Liver (tissue), 9 donors: ENCODE measurements around the gene CNTN5. TPM values are rescaled to one million over a fixed set of nuclear protein-coding genes. Genes with fewer than 3 reads are reported as not detected.

Experiments
- DNase-seq: peaks from one replicate; pipeline ENCODE4 v3.0.0-alpha.2; 2017; ENCODE audit warnings: low spot score
- H3K27ac ChIP-seq, 2 donors: one replicate each; pipeline ENCODE4 v1.7.0; 2013; ENCODE audit warnings: inconsistent platforms in 2 of 2, low read length in 2 of 2, control low read depth in 1 of 2, low read depth in 1 of 2, mild to moderate bottlenecking in 1 of 2
- H3K27me3 ChIP-seq, 4 donors: one replicate each; pipeline versions ENCODE4 v1.6.1 to v1.7.0; 2013; ENCODE audit warnings: low read length in 3 of 4, inconsistent platforms in 1 of 4, mild to moderate bottlenecking in 1 of 4, moderate library complexity in 1 of 4; ENCODE audit not compliant: control insufficient read depth in 4 of 4, insufficient read depth in 4 of 4
- H3K36me3 ChIP-seq, 4 donors: one replicate each; pipeline versions ENCODE4 v1.6.1 to v1.7.0; 2013; ENCODE audit warnings: low read length in 3 of 4, mild to moderate bottlenecking in 3 of 4, low read depth in 1 of 4, moderate library complexity in 1 of 4; ENCODE audit not compliant: control insufficient read depth in 4 of 4, insufficient read depth in 3 of 4
- H3K4me1 ChIP-seq, 4 donors: one replicate each; pipeline versions ENCODE4 v1.6.1 to v1.7.0; 2013; ENCODE audit warnings: low read length in 3 of 4, mild to moderate bottlenecking in 3 of 4, moderate library complexity in 1 of 4; ENCODE audit not compliant: control insufficient read depth in 4 of 4, insufficient read depth in 4 of 4
- H3K4me3 ChIP-seq, 3 donors: one replicate each; pipeline versions ENCODE4 v1.6.1 to v1.7.0; 2013; ENCODE audit warnings: low read length in 3 of 3, control low read depth in 1 of 3, low read depth in 1 of 3, mild to moderate bottlenecking in 1 of 3
- H3K9ac ChIP-seq, 2 donors: one replicate each; pipeline ENCODE4 v1.7.0; 2013; ENCODE audit warnings: low read length in 2 of 2, mild to moderate bottlenecking in 2 of 2, moderate library complexity in 2 of 2, control low read depth in 1 of 2, low read depth in 1 of 2
- H3K9me3 ChIP-seq, 4 donors: one replicate each; pipeline versions ENCODE4 v1.6.1 to v1.7.0; 2013; ENCODE audit warnings: low read length in 3 of 4; ENCODE audit not compliant: control insufficient read depth in 4 of 4
- EGR1 ChIP-seq, 2 donors: IDR thresholded peaks; 2 replicates each; pipeline ENCODE4 v1.6.1; 2016 to 2018; ENCODE audit warnings: antibody characterized with exemption in 2 of 2, low read depth in 2 of 2
- GABPA ChIP-seq, 2 donors: IDR thresholded peaks in 1 of 2; conservative IDR thresholded peaks in 1 of 2; 2 replicates each; pipeline ENCODE4 v1.6.1; 2016; ENCODE audit warnings: antibody characterized with exemption in 2 of 2, mild to moderate bottlenecking in 1 of 2, moderate library complexity in 1 of 2
- HNF4G ChIP-seq: IDR thresholded peaks from 2 replicates; pipeline ENCODE4 v1.6.1; 2016; ENCODE audit warnings: antibody characterized with exemption
- JUND ChIP-seq, 2 donors: IDR thresholded peaks; 2 replicates each; pipeline ENCODE4 v1.6.1; 2016; ENCODE audit warnings: antibody characterized with exemption in 2 of 2
- RAD21 ChIP-seq, 2 donors: IDR thresholded peaks; 2 replicates each; pipeline ENCODE4 v1.6.1; 2016; ENCODE audit warnings: antibody characterized with exemption in 2 of 2, mild to moderate bottlenecking in 2 of 2
- RXRA ChIP-seq, 2 donors: IDR thresholded peaks; 2 replicates each; pipeline ENCODE4 v1.6.1; 2017 to 2018; ENCODE audit warnings: antibody characterized with exemption in 2 of 2, mild to moderate bottlenecking in 1 of 2
- SP1 ChIP-seq: IDR thresholded peaks from 2 replicates; pipeline ENCODE4 v1.6.1; 2018; ENCODE audit warnings: antibody characterized with exemption, mild to moderate bottlenecking
- TAF1 ChIP-seq: conservative IDR thresholded peaks from 2 replicates; pipeline ENCODE4 v1.6.1; 2016; ENCODE audit warnings: antibody characterized with exemption, mild to moderate bottlenecking
- YY1 ChIP-seq: IDR thresholded peaks from 2 replicates; pipeline ENCODE4 v1.6.1; 2016; ENCODE audit warnings: antibody characterized with exemption, mild to moderate bottlenecking
- WGBS: extraction: QIAGEN DNeasy Blood & Tissue Kit; methylation state at CpG from one replicate; pipeline ENCODE4 v1.1.7; 2013; 5-methylcytosine and 5-hydroxymethylcytosine counted together
- polyA plus RNA-seq, 2 donors: library from polyadenylated mRNA; stranded (reverse) in 1 of 2; unstranded in 1 of 2; fragments of 200-250 nt in 1 of 2; fragments of >200 nt in 1 of 2; fragmentation: Nextera tagmentation in 1 of 2; extraction: Ambion mirVana in 1 of 2; gene quantifications; one replicate each; pipeline versions ENCODE4 v1.2.1 to v1.2.3, GENCODE V29; 2013 to 2015
- total RNA-seq, 2 donors: library from RNA; depleted of rRNA; stranded (reverse); fragments of >200 nt; gene quantifications; one replicate each; pipeline ENCODE4 v1.2.3, GENCODE V29; 2014
- TF ChIP-seq, protein P1 (sequence below): IDR thresholded peaks from 2 replicates; pipeline ENCODE4 v1.6.1; 2016; ENCODE audit warnings: antibody characterized with exemption, mild to moderate bottlenecking
- TF ChIP-seq, protein P2 (sequence below): IDR thresholded peaks from 2 replicates; pipeline ENCODE4 v1.6.1; 2016; ENCODE audit warnings: antibody characterized with exemption
- TF ChIP-seq, protein P3 (sequence below): fragments of 150-350 bp; IDR thresholded peaks from 2 replicates; pipeline ENCODE4 v1.5.1; 2017; ENCODE audit warnings: improper control_type of control experiment, low read depth, low read length; ENCODE audit not compliant: missing input control
- TF ChIP-seq, protein P4 (sequence below): IDR thresholded peaks from 2 replicates; pipeline ENCODE4 v1.6.1; 2016; ENCODE audit warnings: antibody characterized with exemption
- TF ChIP-seq, protein P5 (sequence below): IDR thresholded peaks from 2 replicates; pipeline ENCODE4 v1.6.1; 2016; ENCODE audit warnings: antibody characterized with exemption
- donor health status: healthy.
- donor health status: healthy.
- donor health status: healthy.
- donor health status: healthy.
- donor health status: healthy.

Gene CNTN5
- total and polyA plus RNA-seq, 4 donors: 0.01 to 0.08 (median 0.04) TPM

DNA sequence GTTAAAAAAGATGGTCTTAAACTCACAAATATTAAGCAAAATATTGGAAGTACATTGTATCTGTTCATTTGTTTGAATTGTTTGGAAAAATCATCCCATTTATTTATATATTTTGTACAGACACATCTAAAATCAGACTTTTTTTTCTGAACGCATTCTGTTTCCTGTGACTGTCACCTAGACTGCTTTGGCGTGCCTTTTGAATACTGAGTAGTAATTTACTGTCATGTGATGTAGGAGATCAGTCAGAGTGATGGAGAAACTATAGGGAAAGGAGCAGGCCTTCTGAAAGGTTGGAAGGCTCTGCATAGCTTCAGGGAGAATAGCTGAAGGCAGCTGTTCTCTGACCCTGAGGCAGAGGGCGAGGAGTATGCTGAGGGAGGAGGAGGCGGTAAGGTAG lies 1214.3 kb downstream of the CNTN5 start:
- Histone ChIP-seq H3K27ac (no peak overlapping the region), H3K9me3 (no peaks in the 10 kb centered on the region), H3K4me1 (no peaks in the 10 kb centered on the region), H3K9ac (no peak overlapping the region), H3K36me3 (no peaks in the 10 kb centered on the region), H3K27me3 (no peaks in the 10 kb centered on the region), H3K4me3 (no peak overlapping the region)
- DNase-seq: no peak
- no peak for TF ChIP-seq YY1
- TF ChIP-seq, protein P1, sequence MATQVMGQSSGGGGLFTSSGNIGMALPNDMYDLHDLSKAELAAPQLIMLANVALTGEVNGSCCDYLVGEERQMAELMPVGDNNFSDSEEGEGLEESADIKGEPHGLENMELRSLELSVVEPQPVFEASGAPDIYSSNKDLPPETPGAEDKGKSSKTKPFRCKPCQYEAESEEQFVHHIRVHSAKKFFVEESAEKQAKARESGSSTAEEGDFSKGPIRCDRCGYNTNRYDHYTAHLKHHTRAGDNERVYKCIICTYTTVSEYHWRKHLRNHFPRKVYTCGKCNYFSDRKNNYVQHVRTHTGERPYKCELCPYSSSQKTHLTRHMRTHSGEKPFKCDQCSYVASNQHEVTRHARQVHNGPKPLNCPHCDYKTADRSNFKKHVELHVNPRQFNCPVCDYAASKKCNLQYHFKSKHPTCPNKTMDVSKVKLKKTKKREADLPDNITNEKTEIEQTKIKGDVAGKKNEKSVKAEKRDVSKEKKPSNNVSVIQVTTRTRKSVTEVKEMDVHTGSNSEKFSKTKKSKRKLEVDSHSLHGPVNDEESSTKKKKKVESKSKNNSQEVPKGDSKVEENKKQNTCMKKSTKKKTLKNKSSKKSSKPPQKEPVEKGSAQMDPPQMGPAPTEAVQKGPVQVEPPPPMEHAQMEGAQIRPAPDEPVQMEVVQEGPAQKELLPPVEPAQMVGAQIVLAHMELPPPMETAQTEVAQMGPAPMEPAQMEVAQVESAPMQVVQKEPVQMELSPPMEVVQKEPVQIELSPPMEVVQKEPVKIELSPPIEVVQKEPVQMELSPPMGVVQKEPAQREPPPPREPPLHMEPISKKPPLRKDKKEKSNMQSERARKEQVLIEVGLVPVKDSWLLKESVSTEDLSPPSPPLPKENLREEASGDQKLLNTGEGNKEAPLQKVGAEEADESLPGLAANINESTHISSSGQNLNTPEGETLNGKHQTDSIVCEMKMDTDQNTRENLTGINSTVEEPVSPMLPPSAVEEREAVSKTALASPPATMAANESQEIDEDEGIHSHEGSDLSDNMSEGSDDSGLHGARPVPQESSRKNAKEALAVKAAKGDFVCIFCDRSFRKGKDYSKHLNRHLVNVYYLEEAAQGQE: no peak
- no peak for TF ChIP-seq RAD21 (IDR thresholded peaks at IDR 0.05)
- no peak for TF ChIP-seq HNF4G
- TF ChIP-seq, protein P2, sequence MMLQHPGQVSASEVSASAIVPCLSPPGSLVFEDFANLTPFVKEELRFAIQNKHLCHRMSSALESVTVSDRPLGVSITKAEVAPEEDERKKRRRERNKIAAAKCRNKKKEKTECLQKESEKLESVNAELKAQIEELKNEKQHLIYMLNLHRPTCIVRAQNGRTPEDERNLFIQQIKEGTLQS: no peak
- WGBS: 73% methylated on average over 4 of the region's 4 CpGs

DNA sequence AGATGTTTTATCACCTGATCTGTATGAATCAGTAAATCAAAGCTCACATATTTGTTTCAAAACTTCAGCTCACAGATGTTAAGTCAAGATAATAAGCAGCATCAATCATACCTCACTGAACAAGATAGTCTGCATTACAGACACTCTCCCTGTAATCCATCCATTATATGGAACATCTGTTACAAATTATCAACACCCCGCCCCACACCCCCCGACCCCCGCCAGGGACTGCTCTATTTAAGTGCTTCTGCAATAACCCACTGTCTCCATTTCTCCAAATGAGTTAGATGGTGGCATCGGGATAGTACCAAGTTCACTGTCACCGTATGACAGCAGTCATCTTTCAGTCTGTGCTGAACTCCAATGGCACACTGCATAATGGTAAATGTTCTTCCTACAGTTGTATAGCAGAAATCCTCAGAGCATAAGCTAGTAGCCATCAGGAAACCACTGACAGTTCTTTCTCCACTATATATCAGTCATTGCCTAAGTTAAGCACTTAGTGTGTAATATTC lies 1219.3 kb downstream of the CNTN5 start:
- Histone ChIP-seq H3K9me3 (no peaks in the 10 kb centered on the region), H3K27ac (no peak overlapping the region), H3K4me3 (no peak overlapping the region), H3K9ac (no peak overlapping the region), H3K4me1 (no peaks in the 10 kb centered on the region), H3K27me3 (no peaks in the 10 kb centered on the region), H3K36me3 (no peaks in the 10 kb centered on the region)
- TF ChIP-seq GABPA (IDR thresholded peaks at IDR 0.05 in 1 of 2, conservative IDR thresholded peaks at IDR 0.05 in 1 of 2) (no peak), JUND (IDR thresholded peaks at IDR 0.05) (no peak), HNF4G (no peak), EGR1 (IDR thresholded peaks at IDR 0.05; ENCODE audit: low read depth in 2 of 2) (no peak), RXRA (IDR thresholded peaks at IDR 0.05) (no peak)
- TF ChIP-seq, protein P3, sequence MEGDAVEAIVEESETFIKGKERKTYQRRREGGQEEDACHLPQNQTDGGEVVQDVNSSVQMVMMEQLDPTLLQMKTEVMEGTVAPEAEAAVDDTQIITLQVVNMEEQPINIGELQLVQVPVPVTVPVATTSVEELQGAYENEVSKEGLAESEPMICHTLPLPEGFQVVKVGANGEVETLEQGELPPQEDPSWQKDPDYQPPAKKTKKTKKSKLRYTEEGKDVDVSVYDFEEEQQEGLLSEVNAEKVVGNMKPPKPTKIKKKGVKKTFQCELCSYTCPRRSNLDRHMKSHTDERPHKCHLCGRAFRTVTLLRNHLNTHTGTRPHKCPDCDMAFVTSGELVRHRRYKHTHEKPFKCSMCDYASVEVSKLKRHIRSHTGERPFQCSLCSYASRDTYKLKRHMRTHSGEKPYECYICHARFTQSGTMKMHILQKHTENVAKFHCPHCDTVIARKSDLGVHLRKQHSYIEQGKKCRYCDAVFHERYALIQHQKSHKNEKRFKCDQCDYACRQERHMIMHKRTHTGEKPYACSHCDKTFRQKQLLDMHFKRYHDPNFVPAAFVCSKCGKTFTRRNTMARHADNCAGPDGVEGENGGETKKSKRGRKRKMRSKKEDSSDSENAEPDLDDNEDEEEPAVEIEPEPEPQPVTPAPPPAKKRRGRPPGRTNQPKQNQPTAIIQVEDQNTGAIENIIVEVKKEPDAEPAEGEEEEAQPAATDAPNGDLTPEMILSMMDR: no peak
- DNase-seq: no peak
- WGBS: 82% methylated on average over 5 of the region's 5 CpGs

DNA sequence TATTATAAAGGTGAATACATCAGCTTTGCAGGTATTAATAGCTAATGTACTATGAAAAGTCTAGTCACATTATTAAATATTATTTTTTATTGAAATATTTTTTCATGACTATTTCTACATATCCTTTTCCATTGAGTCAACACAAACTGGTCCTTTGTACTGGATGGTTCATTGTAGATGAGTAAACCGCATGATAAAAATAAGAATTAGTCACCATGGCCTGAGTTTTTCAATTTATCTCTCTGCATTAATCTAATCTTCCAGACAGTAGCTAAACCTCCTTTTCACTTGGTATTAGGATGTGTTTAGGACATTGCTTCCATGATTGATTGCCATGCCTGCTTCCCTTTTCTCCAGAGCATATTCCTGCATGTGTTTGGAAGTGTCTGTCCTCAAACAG lies 1227.0 kb downstream of the CNTN5 start:
- Histone ChIP-seq H3K9ac (no peak overlapping the region), H3K27me3 (no peaks in the 10 kb centered on the region), H3K27ac (no peak overlapping the region), H3K4me3 (no peak overlapping the region), H3K4me1 (no peaks in the 10 kb centered on the region), H3K36me3 (no peaks in the 10 kb centered on the region), H3K9me3 (no peaks in the 10 kb centered on the region)
- no peak for TF ChIP-seq TAF1
- TF ChIP-seq YY1: no peak
- TF ChIP-seq, protein P4, sequence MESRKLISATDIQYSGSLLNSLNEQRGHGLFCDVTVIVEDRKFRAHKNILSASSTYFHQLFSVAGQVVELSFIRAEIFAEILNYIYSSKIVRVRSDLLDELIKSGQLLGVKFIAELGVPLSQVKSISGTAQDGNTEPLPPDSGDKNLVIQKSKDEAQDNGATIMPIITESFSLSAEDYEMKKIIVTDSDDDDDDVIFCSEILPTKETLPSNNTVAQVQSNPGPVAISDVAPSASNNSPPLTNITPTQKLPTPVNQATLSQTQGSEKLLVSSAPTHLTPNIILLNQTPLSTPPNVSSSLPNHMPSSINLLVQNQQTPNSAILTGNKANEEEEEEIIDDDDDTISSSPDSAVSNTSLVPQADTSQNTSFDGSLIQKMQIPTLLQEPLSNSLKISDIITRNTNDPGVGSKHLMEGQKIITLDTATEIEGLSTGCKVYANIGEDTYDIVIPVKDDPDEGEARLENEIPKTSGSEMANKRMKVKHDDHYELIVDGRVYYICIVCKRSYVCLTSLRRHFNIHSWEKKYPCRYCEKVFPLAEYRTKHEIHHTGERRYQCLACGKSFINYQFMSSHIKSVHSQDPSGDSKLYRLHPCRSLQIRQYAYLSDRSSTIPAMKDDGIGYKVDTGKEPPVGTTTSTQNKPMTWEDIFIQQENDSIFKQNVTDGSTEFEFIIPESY: no peak
- TF ChIP-seq RAD21 (IDR thresholded peaks at IDR 0.05): no peak
- TF ChIP-seq JUND (IDR thresholded peaks at IDR 0.05): no peak
- TF ChIP-seq EGR1 (IDR thresholded peaks at IDR 0.05; ENCODE audit: low read depth in 2 of 2): no peak
- TF ChIP-seq GABPA (IDR thresholded peaks at IDR 0.05 in 1 of 2, conservative IDR thresholded peaks at IDR 0.05 in 1 of 2): no peak
- TF ChIP-seq, protein P2: no peak
- TF ChIP-seq SP1: no peak
- TF ChIP-seq, protein P5, sequence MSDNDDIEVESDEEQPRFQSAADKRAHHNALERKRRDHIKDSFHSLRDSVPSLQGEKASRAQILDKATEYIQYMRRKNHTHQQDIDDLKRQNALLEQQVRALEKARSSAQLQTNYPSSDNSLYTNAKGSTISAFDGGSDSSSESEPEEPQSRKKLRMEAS: no peak
- TF ChIP-seq, protein P1: no peak
- no peak for DNase-seq
- WGBS: 77% methylated on average over 1 of the region's 1 CpG
